GM12878 (cell line): Measurements from ENCODE around the gene AMY2A.
"Not testable (repeated sequence)": the region's sequence is repeated elsewhere in the genome, so short reads cannot be mapped to it uniquely, and the experiment has no call there.

Experiments
- CTCF ChIP-seq, 3 experiments: IDR thresholded peaks in 2 of 3; conservative IDR thresholded peaks in 1 of 3; 2 replicates each; pipeline ENCODE4 v1.5.1; 2011; ENCODE audit warnings: low read depth in 3 of 3, low read length in 3 of 3, mild to moderate bottlenecking in 3 of 3, control low read depth in 2 of 3, moderate library complexity in 2 of 3, inconsistent platforms in 1 of 3, mixed read lengths in 1 of 3; ENCODE audit not compliant: control insufficient read depth in 2 of 3, insufficient read depth in 1 of 3; ENCODE audit errors: extremely low read depth in 1 of 3
- HDAC2 ChIP-seq: fragments of 200-600 bp; sonication (generic); IDR thresholded peaks from 2 replicates; pipeline ENCODE4 v1.6.1; 2017
- KDM1A ChIP-seq: fragments of 200-600 bp; sonication (generic); IDR thresholded peaks from 2 replicates; pipeline ENCODE4 v1.6.1; 2016; ENCODE audit warnings: borderline replicate concordance
- NR2C2 ChIP-seq: IDR thresholded peaks from 2 replicates; pipeline ENCODE4 v1.6.1; 2011; ENCODE audit warnings: borderline replicate concordance, low read depth; ENCODE audit not compliant: control insufficient read depth, insufficient read length
- POLR2A ChIP-seq: IDR thresholded peaks from 2 replicates; pipeline ENCODE4 v1.6.1; 2011; ENCODE audit warnings: low read depth, mild to moderate bottlenecking, low read length
- RELA ChIP-seq: fragments of 450-650 bp; IDR thresholded peaks from 2 replicates; pipeline ENCODE4 v1.8.0; 2014; ENCODE audit warnings: borderline replicate concordance; ENCODE audit not compliant: partially characterized antibody
- SPI1 ChIP-seq: IDR thresholded peaks from 2 replicates; pipeline ENCODE4 v1.6.1; 2011; ENCODE audit warnings: low read depth, mild to moderate bottlenecking, low read length, moderate library complexity, borderline replicate concordance; ENCODE audit not compliant: insufficient read depth
- SUZ12 ChIP-seq: fragments of 200-600 bp; sonication (generic); IDR thresholded peaks from one replicate; pipeline ENCODE4 v1.6.1; 2018; ENCODE audit warnings: antibody characterized with exemption, mild to moderate bottlenecking; ENCODE audit not compliant: unreplicated experiment
- USF2 ChIP-seq: IDR thresholded peaks from 2 replicates; pipeline ENCODE4 v1.6.1; 2011; ENCODE audit warnings: low read depth, low read length, improper control_type of control experiment, borderline replicate concordance
- ZBTB40 ChIP-seq: fragments of 450-650 bp; IDR thresholded peaks from 2 replicates; pipeline ENCODE4 v1.6.1; 2016; ENCODE audit warnings: mild to moderate bottlenecking, moderate library complexity, borderline replicate concordance

- not testable (repeated sequence) for TF ChIP-seq CTCF (IDR thresholded peaks at IDR 0.05 in 2 of 3, conservative IDR thresholded peaks at IDR 0.05 in 1 of 3; ENCODE audit: control insufficient read depth in 2 of 3, extremely low read depth in 1 of 3, insufficient read depth in 1 of 3, low read depth in 3 of 3, low read length in 3 of 3); SUZ12; HDAC2; RELA; KDM1A; NR2C2; POLR2A; SPI1; USF2; ZBTB40
Measured at GRCh38 chr1:103654133-103654532, 36.9 kb downstream of the AMY2A start.
